K562 (cell line): ENCODE results near the gene DNASE1L3. TPM values are rescaled to one million over a fixed set of nuclear protein-coding genes. Genes with fewer than 3 reads are reported as not detected.

Experiments
- ATAC-seq: fragments of 200-7000 bp; cut with Tn5 transposase; 3 replicates; pipeline ENCODE4 v1.9.1; 2020; ENCODE audit warnings: moderate library complexity
- BruUV-seq: library from RNA; stranded (reverse); fragments of 400-500 nt; replicated peaks from 2 replicates; lab custom pipeline; 2021; lab: Mats Ljungman, UMichigan
- CTCF ChIA-PET: fragments of 300-600 bp; formaldehyde crosslinking; extraction: SDS; loops from one replicate; lab custom pipeline; 2021; ENCODE audit warnings: low intra/inter-chr PET ratio; lab: Yijun Ruan, JAX
- POLR2A ChIA-PET: fragments of 300-600, 350-650 bp; sonication (Branson Sonifier 250); formaldehyde crosslinking; extraction: SDS; loops from one replicate; lab custom pipeline; 2021; ENCODE audit warnings: antibody characterized with exemption, inconsistent platforms; lab: Yijun Ruan, JAX
- DNase-seq, 4 experiments: peaks; one replicate each; pipeline versions ENCODE4 v3.0.0 to v3.0.0-alpha.2; 2011 to 2018; ENCODE audit warnings: low spot score in 3 of 4, mixed read lengths in 3 of 4; ENCODE audit errors: extremely low read depth in 1 of 4
- FAIRE-seq: peaks from 2 replicates; lab custom pipeline; 2011; peaks lifted over from hg19 to GRCh38; lab: Jason Lieb, UNC
- H2AFZ ChIP-seq: 2 replicates; pipeline ENCODE4 v1.6.0; 2011; ENCODE audit warnings: low read depth, low read length, control low read depth, inconsistent platforms
- H3K27ac ChIP-seq: fragments of 200-600 bp; 3 replicates; pipeline ENCODE4 v1.8.0; 2011; ENCODE audit warnings: low read depth, mild to moderate bottlenecking, control low read depth, inconsistent platforms, low read length, moderate library complexity, mixed read lengths; ENCODE audit errors: extremely low read depth
- H3K27me3 ChIP-seq, 2 experiments: fragments of 300-600 bp in 1 of 2; 2 replicates in 1 of 2; 3 replicates in 1 of 2; pipeline versions ENCODE4 v1.6.0 to v1.8.0; 2011; ENCODE audit warnings: inconsistent platforms in 2 of 2, low read length in 2 of 2, mild to moderate bottlenecking in 1 of 2, mixed read lengths in 1 of 2, moderate library complexity in 1 of 2; ENCODE audit not compliant: control insufficient read depth in 2 of 2, insufficient read depth in 2 of 2
- H3K36me3 ChIP-seq: fragments of 300-600 bp; 3 replicates; pipeline ENCODE4 v1.8.0; 2011; ENCODE audit warnings: mild to moderate bottlenecking, low read length, inconsistent platforms; ENCODE audit not compliant: control insufficient read depth, insufficient read depth
- H3K4me1 ChIP-seq, 2 experiments: fragments of 200-600 bp in 1 of 2; replicated peaks in 1 of 2; 2 replicates in 1 of 2; 3 replicates in 1 of 2; pipeline versions ENCODE4 v1.5.1 to v1.8.0; 2011; ENCODE audit warnings: inconsistent platforms in 2 of 2, low read length in 2 of 2, mild to moderate bottlenecking in 1 of 2, mixed read lengths in 1 of 2, moderate library complexity in 1 of 2; ENCODE audit not compliant: control insufficient read depth in 2 of 2, insufficient read depth in 2 of 2
- H3K4me2 ChIP-seq: 2 replicates; pipeline ENCODE4 v1.6.1; 2011; ENCODE audit warnings: low read length, control low read depth, inconsistent platforms, mixed read lengths; ENCODE audit not compliant: insufficient read depth
- H3K4me3 ChIP-seq: fragments of 200-600 bp; sonication (generic), shearing (Covaris generic); 2 replicates; pipeline ENCODE4 v1.5.1; 2016; ENCODE audit warnings: control low read depth, inconsistent platforms
- H3K79me2 ChIP-seq: fragments of 200-600 bp; 3 replicates; pipeline ENCODE4 v1.8.0; 2011; ENCODE audit warnings: low read length, inconsistent platforms; ENCODE audit not compliant: control insufficient read depth, insufficient read depth
- H3K9ac ChIP-seq, 2 experiments: 2 replicates each; pipeline versions ENCODE4 v1.6.0 to v1.6.1; 2011; ENCODE audit warnings: low read depth in 2 of 2, low read length in 2 of 2, control low read depth in 1 of 2, inconsistent platforms in 1 of 2, mild to moderate bottlenecking in 1 of 2, mixed read lengths in 1 of 2; ENCODE audit not compliant: insufficient read depth in 1 of 2
- H3K9me1 ChIP-seq: one replicate; pipeline ENCODE4 v1.6.0; 2011; ENCODE audit warnings: inconsistent platforms, mild to moderate bottlenecking, low read length, moderate library complexity; ENCODE audit not compliant: control insufficient read depth, insufficient read depth
- H3K9me3 ChIP-seq: replicated peaks from 2 replicates; pipeline ENCODE4 v1.5.1; 2011; ENCODE audit warnings: low read depth, low read length, inconsistent platforms; ENCODE audit not compliant: control insufficient read depth, insufficient read depth
- H4K20me1 ChIP-seq: replicated peaks from 2 replicates; pipeline ENCODE4 v1.6.1; 2011; ENCODE audit warnings: low read length, inconsistent platforms, mixed read lengths; ENCODE audit not compliant: control insufficient read depth, insufficient read depth
- CHD7 ChIP-seq: fragments of 200-600 bp; sonication (generic); IDR thresholded peaks from one replicate; pipeline ENCODE4 v1.6.1; 2012; ENCODE audit warnings: mild to moderate bottlenecking, low read depth, low read length, inconsistent platforms
- HMBOX1 ChIP-seq: sonication (generic); IDR thresholded peaks from 2 replicates; pipeline ENCODE4 v1.6.1; 2016
- KLF10 ChIP-seq: fragments of 250-450 bp; sonication (Bioruptor Pico); IDR thresholded peaks from 2 replicates; pipeline ENCODE4 v1.6.1; 2021; ENCODE audit warnings: matching md5 sums
- MAZ ChIP-seq, 2 experiments: fragments of 450-650 bp in 1 of 2; sonication (generic) in 1 of 2; formaldehyde crosslinking; IDR thresholded peaks in 1 of 2; conservative IDR thresholded peaks in 1 of 2; 2 replicates each; pipeline versions ENCODE4 v1.4.0 to v1.5.0; 2020; ENCODE audit warnings: mild to moderate bottlenecking in 1 of 2, missing genetic modification reagents in 1 of 2
- NCOA6 ChIP-seq: fragments of 450-650 bp; IDR thresholded peaks from 2 replicates; pipeline ENCODE4 v1.6.1; 2017; ENCODE audit warnings: mild to moderate bottlenecking
- NR1H2 ChIP-seq: sonication (generic); formaldehyde crosslinking; IDR thresholded peaks from 2 replicates; pipeline ENCODE4 v1.4.0; 2020; ENCODE audit warnings: mild to moderate bottlenecking, missing genetic modification reagents
- SMAD4 ChIP-seq: fragments of 250-450 bp; sonication (Bioruptor Pico); conservative IDR thresholded peaks from 2 replicates; pipeline ENCODE4 v1.8.0; 2021; ENCODE audit warnings: inconsistent platforms, mild to moderate bottlenecking, moderate library complexity
- TFAP4 ChIP-seq: sonication (generic); formaldehyde crosslinking; IDR thresholded peaks from 2 replicates; pipeline ENCODE4 v1.8.0; 2022; ENCODE audit warnings: missing genetic modification reagents, mild to moderate bottlenecking, moderate library complexity, borderline replicate concordance
- TGIF2 ChIP-seq: sonication (generic); formaldehyde crosslinking; IDR thresholded peaks from 2 replicates; pipeline ENCODE4 v1.8.1; 2022; ENCODE audit warnings: mild to moderate bottlenecking, missing genetic modification reagents, moderate library complexity
- WGBS: fragments of 100-300 bp; shearing (Covaris generic); methylation state at CpG from one replicate; pipeline ENCODE4 v1.1.6; 2016; ENCODE audit warnings: low coverage, mixed read lengths; ENCODE audit not compliant: insufficient coverage; ENCODE audit errors: missing lambda C conversion rate; 5-methylcytosine and 5-hydroxymethylcytosine counted together
- in situ Hi-C: fragments of 300-500 bp; cut with MboI; formaldehyde crosslinking; loops from 4 replicates; pipeline ENCODE4 v1.15.0; 2018; ENCODE audit warnings: inconsistent platforms, mixed read lengths
- intact Hi-C: fragments of 100-400 bp; cut with micrococcal nuclease; formaldehyde crosslinking; loops from 2 replicates; pipeline ENCODE4 v1.14.2; 2022
- polyA plus RNA-seq, 8 experiments: library from polyadenylated mRNA; depleted of rRNA in 4 of 8; stranded (reverse) in 5 of 8; unstranded in 3 of 8; fragments of >200 nt; fragmentation: Nextera tagmentation in 2 of 8; fragmentation: Illumina TruSeq in 1 of 8; extraction: Ambion mirVana in 2 of 8; extraction: Trizol in 1 of 8; gene quantifications; 2 replicates each; pipeline versions ENCODE4 v1.2.1 to v1.2.3, GENCODE V29; 2011 to 2014; ENCODE audit warnings: inconsistent platforms in 1 of 8, missing spikeins in 1 of 8
- total RNA-seq, 7 experiments: library from RNA; depleted of rRNA in 6 of 7; stranded (reverse); fragments of >200 nt in 6 of 7; fragmentation: Illumina TruSeq in 2 of 7; extraction: Trizol in 2 of 7; gene quantifications; 2 replicates each; pipeline versions ENCODE4 v1.2.1 to v1.2.3, GENCODE V29; 2011 to 2021; ENCODE audit warnings: low replicate concordance in 1 of 7

Gene DNASE1L3
- total and polyA plus RNA-seq, 9 of the 15 experiments (the other 6 are each of a cell fraction or from before 2014, with no cell fraction given), result 0.06 TPM; not detected in 8

- ChIA-PET POLR2A (interaction anchor here (0.6 kb wide), 1 partner anchor 13 kb away, joined by 3 read pairs; no protein-coding TSS in a partner anchor), CTCF (interaction anchor here (0.6 kb wide), 1 partner anchor 37 kb away, joined by 4 read pairs; no protein-coding TSS in a partner anchor)
- Histone ChIP-seq H3K79me2 (no peaks in the 10 kb centered on the region), H3K27ac (no peak overlapping the region), H3K27me3 (no peaks in the 10 kb centered on the region), H3K4me2 (no peak overlapping the region), H3K4me3 (no peak overlapping the region), H3K9ac (no peak overlapping the region), H4K20me1 (no peaks in the 10 kb centered on the region), H3K9me1 (no peaks in the 10 kb centered on the region), H3K4me1 (peaks cover 4 to 13% of the 10 kb centered on the region in 2 experiments), H2AFZ (no peak overlapping the region), H3K9me3 (no peaks in the 10 kb centered on the region), H3K36me3 (no peaks in the 10 kb centered on the region)
- BruUV-seq, result no TSS peak
- in situ Hi-C loops, result no loop called here
- DNase-seq (no peak), ATAC-seq (no peak), FAIRE-seq (no peak)
- intact Hi-C loops, result no loop called here
- 27% methylated on average over 4 of the region's 4 CpGs for WGBS
- no peak for TF ChIP-seq KLF10
- no peak for TF ChIP-seq TGIF2 (CRISPR knock-in tag)
- TF ChIP-seq NR1H2 (CRISPR knock-in tag), result no peak
- no peak for TF ChIP-seq NCOA6
- TF ChIP-seq MAZ (CRISPR knock-in tag; conservative IDR thresholded peaks at IDR 0.05 in 1 of 2, IDR thresholded peaks at IDR 0.05 in 1 of 2), result no peak
- no peak for TF ChIP-seq CHD7
- no peak for TF ChIP-seq HMBOX1
- no peak for TF ChIP-seq TFAP4 (CRISPR knock-in tag)
- TF ChIP-seq SMAD4 (CRISPR knock-in tag), result no peak
These were observed 19.9 kb downstream of the DNASE1L3 start for GRCh38 chr3:58190882-58191281.
